ENCODE results near the gene PROK2.

DNA sequence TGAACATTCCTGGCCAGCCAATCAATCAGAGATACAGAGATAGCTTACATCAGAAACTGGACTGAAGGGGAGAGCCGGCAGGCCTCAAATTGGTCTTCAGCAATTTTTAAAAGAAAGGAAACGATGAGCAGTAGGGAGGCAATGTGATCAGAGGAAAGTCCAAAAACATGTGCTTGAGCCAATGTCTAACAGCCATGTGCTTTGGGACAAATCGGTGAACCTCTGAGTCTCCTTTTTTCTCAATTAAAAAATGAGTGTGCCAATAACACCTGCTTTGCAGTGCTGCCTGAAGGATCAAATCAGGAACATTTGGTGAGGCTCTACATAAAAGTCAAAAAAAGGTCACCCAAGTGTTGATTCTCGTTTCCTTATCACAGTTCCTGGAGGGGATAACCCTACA is 52.3 kb downstream of the PROK2 start:
- TF ChIP-seq, protein P1, sequence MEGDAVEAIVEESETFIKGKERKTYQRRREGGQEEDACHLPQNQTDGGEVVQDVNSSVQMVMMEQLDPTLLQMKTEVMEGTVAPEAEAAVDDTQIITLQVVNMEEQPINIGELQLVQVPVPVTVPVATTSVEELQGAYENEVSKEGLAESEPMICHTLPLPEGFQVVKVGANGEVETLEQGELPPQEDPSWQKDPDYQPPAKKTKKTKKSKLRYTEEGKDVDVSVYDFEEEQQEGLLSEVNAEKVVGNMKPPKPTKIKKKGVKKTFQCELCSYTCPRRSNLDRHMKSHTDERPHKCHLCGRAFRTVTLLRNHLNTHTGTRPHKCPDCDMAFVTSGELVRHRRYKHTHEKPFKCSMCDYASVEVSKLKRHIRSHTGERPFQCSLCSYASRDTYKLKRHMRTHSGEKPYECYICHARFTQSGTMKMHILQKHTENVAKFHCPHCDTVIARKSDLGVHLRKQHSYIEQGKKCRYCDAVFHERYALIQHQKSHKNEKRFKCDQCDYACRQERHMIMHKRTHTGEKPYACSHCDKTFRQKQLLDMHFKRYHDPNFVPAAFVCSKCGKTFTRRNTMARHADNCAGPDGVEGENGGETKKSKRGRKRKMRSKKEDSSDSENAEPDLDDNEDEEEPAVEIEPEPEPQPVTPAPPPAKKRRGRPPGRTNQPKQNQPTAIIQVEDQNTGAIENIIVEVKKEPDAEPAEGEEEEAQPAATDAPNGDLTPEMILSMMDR (IDR thresholded peaks at IDR 0.05) = no peak
- no peak for TF ChIP-seq POLR2A (IDR thresholded peaks at IDR 0.05)

All from testis (tissue), 2 donors.